ENCODE data around the gene FAF1. TPM values are rescaled to one million over a fixed set of nuclear protein-coding genes. Genes with fewer than 3 reads are reported as not detected.
A peak's percentile ranks its signal among the peaks of the same experiment; 100 is the strongest.

FAF1 gene
- total and polyA plus RNA-seq, 4 donors = 52.9 to 66.9 (median 61.6) TPM

DNA sequence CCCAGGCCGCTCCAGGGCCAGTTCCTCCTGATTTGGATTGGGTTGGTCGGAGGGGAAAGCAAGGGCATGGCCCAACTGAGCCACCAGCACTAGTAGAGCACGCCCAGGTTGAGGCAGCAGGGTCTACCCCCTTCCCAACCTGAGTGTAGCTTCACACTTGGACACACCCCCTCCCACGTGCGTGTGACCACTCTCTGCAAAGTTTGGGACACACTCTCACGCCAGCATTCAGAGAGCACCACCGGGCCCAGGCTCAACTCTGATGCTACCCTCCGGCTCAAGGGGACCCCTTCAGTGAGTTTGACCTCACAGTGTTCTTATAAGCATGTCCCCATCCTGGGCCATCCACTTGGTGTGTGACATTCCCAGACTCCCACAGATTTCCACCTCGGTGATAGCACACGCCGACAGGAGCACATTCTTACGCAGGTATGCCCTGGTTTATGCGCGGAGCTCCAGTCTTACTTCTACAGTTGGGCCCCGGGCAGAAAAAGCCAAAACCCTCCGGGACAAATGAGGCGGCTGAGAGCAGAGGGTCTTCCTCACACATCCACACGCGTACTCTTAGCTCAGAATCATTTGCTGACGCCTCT, 533.9 kb downstream of the FAF1 start:
- Histone ChIP-seq H3K27me3 (ENCODE audit: control insufficient read depth, insufficient read depth, low read length) (peaks cover 100% of the 10 kb centered on the region), H3K4me3 (ENCODE audit: low read depth, low read length) (no peak overlapping the region), H3K4me1 (ENCODE audit: control insufficient read depth, insufficient read depth, low read length) (peaks cover 59% of the 10 kb centered on the region), H3K9me3 (ENCODE audit: control insufficient read depth, insufficient read depth, low read length) (no peaks in the 10 kb centered on the region), H3K36me3 (ENCODE audit: control insufficient read depth, insufficient read depth, low read length) (no peaks in the 10 kb centered on the region), H3K27ac (ENCODE audit: low read depth, low read length) (no peak overlapping the region)
- DNase-seq (ENCODE audit: low read depth in 4 of 6, low spot score in 6 of 6) = peak in 1 of 6 donors; percentile 22
- WGBS (ENCODE audit: insufficient coverage) = 2% methylated on average over 20 of the region's 20 CpGs

DNA sequence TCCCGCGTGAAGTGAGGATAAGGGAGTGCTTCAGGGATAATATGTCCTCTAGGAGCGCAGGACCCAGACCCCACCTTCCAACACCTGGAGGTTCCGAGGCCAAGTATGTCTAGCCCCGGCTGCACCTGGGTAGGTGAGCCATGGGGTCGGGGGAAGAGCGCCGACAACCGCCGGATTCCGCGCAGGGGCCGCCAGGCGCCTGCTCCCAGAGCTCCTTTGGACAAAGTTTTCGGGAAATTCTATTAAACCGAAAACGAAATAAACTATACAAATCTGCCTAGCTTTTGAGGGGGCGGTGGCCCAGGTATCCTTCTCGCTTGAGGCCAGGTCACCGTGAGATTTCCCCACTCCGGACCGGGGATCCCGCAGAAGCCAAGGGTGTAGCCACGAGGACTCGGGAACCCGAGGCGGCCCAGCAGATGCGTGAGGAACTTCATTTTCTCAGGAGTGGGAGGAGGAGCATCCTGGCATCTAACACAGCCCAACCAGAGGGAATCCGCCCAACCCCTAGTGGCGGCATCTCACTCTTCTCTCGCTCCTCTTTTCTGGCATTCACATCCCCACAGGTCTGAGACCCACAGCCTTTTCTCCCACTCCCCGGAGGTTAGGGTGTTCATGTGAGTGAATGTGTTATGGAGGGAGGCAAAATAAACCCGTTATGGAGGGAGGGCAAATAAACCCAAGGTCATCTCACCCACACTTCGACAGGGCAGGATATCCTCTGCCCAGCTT, 534.5 kb downstream of the FAF1 start:
- Histone ChIP-seq H3K4me1 (ENCODE audit: control insufficient read depth, insufficient read depth, low read length) (peaks cover 58% of the 10 kb centered on the region), H3K27me3 (ENCODE audit: control insufficient read depth, insufficient read depth, low read length) (peaks cover 100% of the 10 kb centered on the region), H3K36me3 (ENCODE audit: control insufficient read depth, insufficient read depth, low read length) (no peaks in the 10 kb centered on the region), H3K9me3 (ENCODE audit: control insufficient read depth, insufficient read depth, low read length) (no peaks in the 10 kb centered on the region), H3K4me3 (ENCODE audit: low read depth, low read length) (no peak overlapping the region), H3K27ac (ENCODE audit: low read depth, low read length) (no peak overlapping the region)
- peak in 1 of 6 donors; percentile 57 for DNase-seq (ENCODE audit: low read depth in 4 of 6, low spot score in 6 of 6)
- 2% methylated on average over 21 of the region's 34 CpGs for WGBS (ENCODE audit: insufficient coverage)

DNA sequence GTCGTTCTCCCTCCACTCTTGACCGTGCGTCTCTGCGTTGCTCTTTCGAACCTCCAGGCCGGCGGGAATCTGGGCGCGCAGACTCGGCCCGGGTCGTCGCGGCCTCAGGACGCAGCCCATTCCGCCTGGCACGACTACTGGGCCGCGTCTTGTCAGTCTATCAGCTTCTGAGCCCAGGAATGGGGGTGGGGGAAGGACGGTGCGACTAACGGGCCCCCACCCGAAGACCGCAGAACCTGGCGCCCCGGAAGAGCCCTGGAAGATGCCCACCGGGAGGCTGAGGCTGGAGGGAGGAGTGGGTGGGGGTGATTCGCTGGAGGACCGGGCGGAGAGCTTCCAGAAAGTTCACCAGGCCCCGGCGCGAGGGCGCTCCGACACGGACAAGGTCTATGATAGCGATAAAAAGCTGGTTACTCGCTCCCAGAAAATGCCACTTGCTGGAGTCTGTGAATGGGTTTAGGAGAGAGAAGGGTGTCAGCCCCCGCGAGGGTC, 535.1 kb downstream of the FAF1 start:
- H3K36me3 ChIP-seq (ENCODE audit: control insufficient read depth, insufficient read depth, low read length) = no peaks in the 10 kb centered on the region
- no peak overlapping the region for H3K27ac ChIP-seq (ENCODE audit: low read depth, low read length)
- H3K27me3 ChIP-seq (ENCODE audit: control insufficient read depth, insufficient read depth, low read length) = peaks cover 100% of the 10 kb centered on the region
- peak in 1 of 6 donors; percentile 48 for DNase-seq (ENCODE audit: low read depth in 4 of 6, low spot score in 6 of 6)
- no peak overlapping the region for H3K4me3 ChIP-seq (ENCODE audit: low read depth, low read length)
- H3K4me1 ChIP-seq (ENCODE audit: control insufficient read depth, insufficient read depth, low read length) = peaks cover 59% of the 10 kb centered on the region
- no peaks in the 10 kb centered on the region for H3K9me3 ChIP-seq (ENCODE audit: control insufficient read depth, insufficient read depth, low read length)
- 2% methylated on average over 38 of the region's 40 CpGs for WGBS (ENCODE audit: insufficient coverage)

DNA sequence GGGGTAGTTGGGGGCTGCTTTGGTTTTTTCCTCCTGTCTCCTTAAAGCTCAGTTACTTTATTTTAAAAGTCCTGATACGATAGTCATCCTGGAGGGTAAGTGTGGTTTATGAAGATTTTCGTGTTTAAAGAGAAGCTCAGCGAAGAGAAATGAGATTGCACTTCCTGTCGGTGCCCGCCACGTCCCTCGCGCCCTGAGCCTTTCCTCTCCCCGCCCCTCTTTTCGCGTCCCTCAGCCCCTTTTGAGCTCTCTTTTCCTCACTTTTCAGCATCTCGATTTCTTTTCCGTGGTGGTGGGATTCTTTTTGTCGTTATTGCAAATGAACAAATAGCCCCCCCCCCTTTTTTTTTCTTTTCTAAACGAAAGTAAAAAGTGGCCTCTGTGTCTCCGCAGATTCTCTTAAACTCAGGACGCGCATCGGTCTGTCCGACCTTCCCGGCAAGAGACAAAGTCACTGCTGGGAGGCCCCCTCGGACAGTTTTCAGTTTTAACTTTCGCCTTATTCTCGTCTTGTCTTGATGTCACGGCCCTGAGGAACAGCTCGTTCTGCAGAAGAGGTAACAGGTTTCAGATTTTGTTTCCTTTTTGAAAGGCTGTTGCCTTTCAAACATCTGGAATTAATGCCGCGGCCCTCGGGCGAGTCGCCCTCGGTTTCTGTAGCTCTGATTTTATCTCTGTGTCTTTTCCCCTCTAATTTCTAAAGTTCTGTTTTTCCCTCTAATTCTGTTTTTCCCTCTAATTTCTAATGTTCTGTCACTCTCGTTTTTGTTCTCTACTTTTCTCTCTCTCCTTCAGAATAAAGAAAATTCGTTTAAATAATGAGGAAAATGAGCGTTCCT, 535.8 kb downstream of the FAF1 start:
- under 1% methylated on average over 21 of the region's 35 CpGs for WGBS (ENCODE audit: insufficient coverage)
- peak in 2 of 6 donors; percentile 54 to 59 for DNase-seq (ENCODE audit: low read depth in 4 of 6, low spot score in 6 of 6)
- H3K27ac ChIP-seq (ENCODE audit: low read depth, low read length) = no peak overlapping the region
- no peaks in the 10 kb centered on the region for H3K36me3 ChIP-seq (ENCODE audit: control insufficient read depth, insufficient read depth, low read length)
- H3K9me3 ChIP-seq (ENCODE audit: control insufficient read depth, insufficient read depth, low read length) = no peaks in the 10 kb centered on the region
- H3K4me3 ChIP-seq (ENCODE audit: low read depth, low read length) = no peak overlapping the region
- peaks cover 63% of the 10 kb centered on the region for H3K4me1 ChIP-seq (ENCODE audit: control insufficient read depth, insufficient read depth, low read length)
- peaks cover 100% of the 10 kb centered on the region for H3K27me3 ChIP-seq (ENCODE audit: control insufficient read depth, insufficient read depth, low read length)

DNA sequence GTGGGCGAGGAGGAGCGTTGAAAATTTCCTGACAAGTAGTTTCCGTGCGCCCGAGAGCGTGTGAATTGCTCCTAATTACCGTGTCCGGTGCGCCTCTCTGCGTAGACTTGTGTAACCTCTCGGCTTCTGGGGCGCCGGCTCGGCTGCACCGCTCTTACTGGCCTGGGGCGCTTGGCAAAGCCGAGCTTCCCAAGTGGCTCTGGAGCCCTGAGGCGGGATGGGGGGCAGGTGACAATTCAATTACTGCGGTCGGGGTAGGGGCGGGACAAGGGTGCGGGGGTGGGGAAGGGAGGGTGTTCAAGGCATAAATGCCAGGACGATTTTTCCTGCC, 536.4 kb downstream of the FAF1 start:
- no peaks in the 10 kb centered on the region for H3K9me3 ChIP-seq (ENCODE audit: control insufficient read depth, insufficient read depth, low read length)
- H3K4me1 ChIP-seq (ENCODE audit: control insufficient read depth, insufficient read depth, low read length) = peaks cover 66% of the 10 kb centered on the region
- H3K4me3 ChIP-seq (ENCODE audit: low read depth, low read length) = peak overlapping the region; percentile 29
- H3K27ac ChIP-seq (ENCODE audit: low read depth, low read length) = no peak overlapping the region
- no peak for DNase-seq (ENCODE audit: low read depth in 4 of 6, low spot score in 6 of 6)
- peaks cover 97% of the 10 kb centered on the region for H3K27me3 ChIP-seq (ENCODE audit: control insufficient read depth, insufficient read depth, low read length)
- WGBS (ENCODE audit: insufficient coverage) = 0% methylated on average over 20 of the region's 23 CpGs
- H3K36me3 ChIP-seq (ENCODE audit: control insufficient read depth, insufficient read depth, low read length) = no peaks in the 10 kb centered on the region

DNA sequence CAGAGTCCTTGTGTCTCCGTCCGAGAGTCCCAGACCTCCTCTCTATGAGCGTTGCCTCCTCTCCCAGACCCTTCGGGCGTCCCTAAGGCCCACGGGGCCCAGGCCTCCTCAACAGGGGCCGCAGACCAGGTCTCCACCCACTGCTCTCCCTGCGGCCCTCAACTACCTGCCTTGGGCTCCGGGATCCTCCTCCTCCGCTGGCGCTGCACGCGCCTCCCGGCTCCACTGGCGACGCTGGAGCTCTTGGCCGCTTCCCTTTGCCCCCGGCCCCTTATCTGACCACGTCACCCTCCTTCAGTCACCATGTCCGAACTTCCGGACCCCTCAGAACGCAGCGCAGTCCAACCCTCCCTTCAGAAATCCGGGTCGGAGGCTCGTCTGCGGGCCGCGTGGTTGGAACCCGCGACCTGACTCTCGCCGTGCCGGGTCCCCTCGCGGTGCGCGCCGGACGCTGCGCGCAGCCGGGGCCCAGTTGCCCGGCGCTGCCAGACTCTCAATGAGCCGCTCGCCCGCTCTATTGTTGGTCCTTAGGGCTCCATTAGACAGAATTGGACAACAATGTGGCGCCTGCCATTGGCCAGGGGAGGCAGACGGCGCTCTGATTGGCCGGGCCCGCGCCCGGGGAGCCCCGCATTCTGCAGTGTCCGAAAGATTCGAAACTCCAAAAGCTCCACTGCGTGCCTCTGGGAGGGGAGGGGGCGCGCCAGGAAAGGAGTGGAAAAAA, 537.0 kb downstream of the FAF1 start, which contains the start of gene DMRTA2:
DMRTA2 (minus strand) TSS at position 498 of the 724 bp plus-strand sequence. CDS start 1,907 bp downstream, outside the sequence.
- WGBS (ENCODE audit: insufficient coverage) = under 1% methylated on average over 61 of the region's 61 CpGs
- H3K4me1 ChIP-seq (ENCODE audit: control insufficient read depth, insufficient read depth, low read length) = peaks cover 71% of the 10 kb centered on the region
- H3K27ac ChIP-seq (ENCODE audit: low read depth, low read length) = no peak within 1 kb of the TSS
- no peaks in the 10 kb centered on the region for H3K9me3 ChIP-seq (ENCODE audit: control insufficient read depth, insufficient read depth, low read length)
- DNase-seq (ENCODE audit: low read depth in 4 of 6, low spot score in 6 of 6) = peak in 2 of 6 donors; percentile 66 to 88
- peak within 1 kb of the TSS; percentile 29 for H3K4me3 ChIP-seq (ENCODE audit: low read depth, low read length)
- H3K27me3 ChIP-seq (ENCODE audit: control insufficient read depth, insufficient read depth, low read length) = peaks cover 97% of the 10 kb centered on the region
- H3K36me3 ChIP-seq (ENCODE audit: control insufficient read depth, insufficient read depth, low read length) = no peaks in the 10 kb centered on the region

DNA sequence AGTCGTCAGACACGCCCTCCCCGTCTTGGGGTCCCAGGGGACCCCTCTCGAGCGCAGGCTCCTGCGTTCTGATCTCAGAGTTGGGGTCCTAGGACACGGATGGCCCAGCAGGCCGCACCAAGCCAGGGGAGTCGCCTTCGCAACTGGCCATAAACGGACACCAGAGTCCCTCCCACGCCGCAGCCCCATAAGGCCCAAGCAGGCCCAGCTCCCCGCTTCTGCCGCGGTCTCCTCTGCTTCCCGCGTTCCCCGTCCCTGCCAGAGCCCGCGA, 537.5 kb downstream of the FAF1 start:
- no peak overlapping the region for H3K27ac ChIP-seq (ENCODE audit: low read depth, low read length)
- no peak for DNase-seq (ENCODE audit: low read depth in 4 of 6, low spot score in 6 of 6)
- WGBS (ENCODE audit: insufficient coverage) = under 1% methylated on average over 21 of the region's 21 CpGs
- H3K27me3 ChIP-seq (ENCODE audit: control insufficient read depth, insufficient read depth, low read length) = peaks cover 97% of the 10 kb centered on the region
- H3K9me3 ChIP-seq (ENCODE audit: control insufficient read depth, insufficient read depth, low read length) = no peaks in the 10 kb centered on the region
- H3K36me3 ChIP-seq (ENCODE audit: control insufficient read depth, insufficient read depth, low read length) = no peaks in the 10 kb centered on the region
- no peak overlapping the region for H3K4me3 ChIP-seq (ENCODE audit: low read depth, low read length)
- H3K4me1 ChIP-seq (ENCODE audit: control insufficient read depth, insufficient read depth, low read length) = peaks cover 70% of the 10 kb centered on the region

DNA sequence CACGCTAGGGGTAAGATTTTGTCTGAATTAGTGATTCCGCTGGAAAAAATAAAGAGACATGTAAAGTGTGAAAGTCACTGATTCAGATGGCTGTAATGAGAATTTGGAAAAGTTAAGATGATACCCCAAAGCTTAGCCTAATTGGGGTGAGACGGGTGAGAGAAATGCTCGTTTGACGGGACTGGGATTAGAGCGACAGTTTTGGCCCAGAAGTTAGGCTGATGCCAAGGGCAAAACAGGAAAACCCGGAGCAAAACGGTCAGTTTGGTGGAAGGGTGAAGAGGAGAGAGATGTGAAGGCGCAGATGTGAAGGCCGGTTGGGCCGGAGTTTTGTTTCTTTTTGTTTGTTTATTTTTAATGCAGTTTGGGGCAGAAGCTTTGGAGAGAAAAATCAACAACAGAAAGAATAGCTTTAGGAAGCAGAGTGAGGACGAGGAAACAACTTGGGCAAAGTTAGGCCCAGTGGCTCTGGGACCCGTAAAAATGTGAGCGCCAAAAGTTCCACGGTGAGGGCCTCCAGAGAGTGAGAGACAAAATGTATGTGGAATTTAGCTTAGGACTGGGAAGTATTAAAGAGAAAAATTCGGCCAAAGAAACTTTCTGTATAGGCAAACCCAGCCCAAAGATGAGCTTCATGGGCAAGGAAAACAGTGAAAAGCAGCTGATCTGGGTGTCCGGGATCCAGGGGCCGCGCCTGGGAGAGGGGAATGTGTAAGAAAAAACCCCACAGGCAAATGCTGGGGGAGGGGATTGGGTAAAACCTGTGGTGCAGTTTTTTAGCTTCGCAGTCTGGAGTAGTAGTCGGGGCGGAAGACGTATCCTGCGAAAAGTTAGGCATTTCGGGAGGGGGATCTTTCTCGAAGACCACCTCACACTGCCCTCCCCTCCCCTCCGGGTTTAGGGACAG, 538.0 kb downstream of the FAF1 start:
- H3K4me1 ChIP-seq (ENCODE audit: control insufficient read depth, insufficient read depth, low read length) = peaks cover 70% of the 10 kb centered on the region
- 5% methylated on average over 25 of the region's 27 CpGs for WGBS (ENCODE audit: insufficient coverage)
- peak in 1 of 6 donors; percentile 24 for DNase-seq (ENCODE audit: low read depth in 4 of 6, low spot score in 6 of 6)
- no peaks in the 10 kb centered on the region for H3K9me3 ChIP-seq (ENCODE audit: control insufficient read depth, insufficient read depth, low read length)
- no peaks in the 10 kb centered on the region for H3K36me3 ChIP-seq (ENCODE audit: control insufficient read depth, insufficient read depth, low read length)
- H3K27me3 ChIP-seq (ENCODE audit: control insufficient read depth, insufficient read depth, low read length) = peaks cover 97% of the 10 kb centered on the region
- H3K4me3 ChIP-seq (ENCODE audit: low read depth, low read length) = no peak overlapping the region
- no peak overlapping the region for H3K27ac ChIP-seq (ENCODE audit: low read depth, low read length)

All from spinal cord (tissue), 10 donors.